Keratinocyte (primary cell): Measurements from ENCODE around the gene RABGGTB. TPM values are rescaled to one million over a fixed set of nuclear protein-coding genes. Genes with fewer than 3 reads are reported as not detected.
"Not testable (repeated sequence)": the region's sequence is repeated elsewhere in the genome, so short reads cannot be mapped to it uniquely, and the experiment has no call there.

ENCODE experiments used
- DNase-seq: peaks from one replicate; pipeline ENCODE4 v3.0.0-alpha.2; 2011; ENCODE audit warnings: low read depth, missing footprints, low spot score
- FAIRE-seq: peaks from 2 replicates; lab custom pipeline; 2011; peaks lifted over from hg19 to GRCh38; lab: Jason Lieb, UNC
- H2AFZ ChIP-seq: 2 replicates; pipeline ENCODE4 v1.6.0; 2012; ENCODE audit warnings: low read length, control low read depth, inconsistent platforms; ENCODE audit not compliant: control insufficient read depth
- H3K27ac ChIP-seq: 2 replicates; pipeline ENCODE4 v1.5.1; 2011; ENCODE audit warnings: low read length; ENCODE audit not compliant: control insufficient read depth, insufficient read depth
- H3K27me3 ChIP-seq: 3 replicates; pipeline ENCODE4 v1.6.0; 2011; ENCODE audit warnings: low read length; ENCODE audit not compliant: control insufficient read depth, insufficient read depth; ENCODE audit errors: extremely low read depth
- H3K36me3 ChIP-seq, 2 experiments: 2 replicates in 1 of 2; 3 replicates in 1 of 2; pipeline ENCODE4 v1.5.1; 2011; ENCODE audit warnings: low read length in 2 of 2, mild to moderate bottlenecking in 1 of 2; ENCODE audit not compliant: control insufficient read depth in 2 of 2, insufficient read depth in 2 of 2; ENCODE audit errors: extremely low read depth in 1 of 2
- H3K4me1 ChIP-seq: 3 replicates; pipeline ENCODE4 v1.5.1; 2011; ENCODE audit warnings: low read length; ENCODE audit not compliant: control insufficient read depth, insufficient read depth; ENCODE audit errors: extremely low read depth
- H3K4me2 ChIP-seq: 3 replicates; pipeline ENCODE4 v1.6.0; 2011; ENCODE audit warnings: low read depth, low read length; ENCODE audit not compliant: control insufficient read depth, insufficient read depth; ENCODE audit errors: extremely low read depth
- H3K4me3 ChIP-seq, 3 experiments: fragments of 200-600 bp in 1 of 3; sonication (generic) in 1 of 3; 2 replicates in 2 of 3; 3 replicates in 1 of 3; pipeline ENCODE4 v1.5.1; 2011 to 2016; ENCODE audit warnings: low read length in 3 of 3, mild to moderate bottlenecking in 3 of 3, control low read depth in 2 of 3, inconsistent platforms in 1 of 3, low read depth in 1 of 3, mixed read lengths in 1 of 3, mixed run types in 1 of 3, moderate library complexity in 1 of 3; ENCODE audit not compliant: control insufficient read depth in 2 of 3, insufficient read depth in 2 of 3; ENCODE audit errors: extremely low read depth in 1 of 3
- H3K79me2 ChIP-seq: 2 replicates; pipeline ENCODE4 v1.6.0; 2012; ENCODE audit warnings: low read length; ENCODE audit not compliant: control insufficient read depth, insufficient read depth
- H3K9ac ChIP-seq: 3 replicates; pipeline ENCODE4 v1.6.0; 2011; ENCODE audit warnings: low read length; ENCODE audit not compliant: control insufficient read depth, insufficient read depth; ENCODE audit errors: extremely low read depth
- H3K9me1 ChIP-seq: 3 replicates; pipeline ENCODE4 v1.6.0; 2011; ENCODE audit warnings: low read length; ENCODE audit not compliant: control insufficient read depth, insufficient read depth; ENCODE audit errors: extremely low read depth
- H3K9me3 ChIP-seq: 2 replicates; pipeline ENCODE4 v1.5.1; 2012; ENCODE audit warnings: low read depth, low read length; ENCODE audit not compliant: control insufficient read depth
- H4K20me1 ChIP-seq: 3 replicates; pipeline ENCODE4 v1.6.0; 2011; ENCODE audit warnings: low read length; ENCODE audit not compliant: control insufficient read depth, insufficient read depth; ENCODE audit errors: extremely low read depth
- CTCF ChIP-seq, 3 experiments: IDR thresholded peaks in 1 of 3; conservative IDR thresholded peaks in 1 of 3; optimal IDR thresholded peaks in 1 of 3; 2 replicates in 2 of 3; 3 replicates in 1 of 3; pipeline versions ENCODE3 to v1.5.1; 2011; ENCODE audit warnings: low read length in 3 of 3, mild to moderate bottlenecking in 3 of 3, moderate library complexity in 2 of 3, control low read depth in 1 of 3, inconsistent platforms in 1 of 3; ENCODE audit not compliant: insufficient read depth in 2 of 3; ENCODE audit errors: extremely low read depth in 1 of 3
- EZH2 ChIP-seq: IDR thresholded peaks from one replicate; pipeline ENCODE4 v1.6.1; 2012; ENCODE audit warnings: inconsistent platforms, mild to moderate bottlenecking, low read length, moderate library complexity
- dilution Hi-C: fragments of 300-500 bp; cut with MboI; formaldehyde crosslinking; loops from one replicate; pipeline ENCODE4 v1.7.0; 2020; ENCODE audit warnings: low sequenced_read_pairs; ENCODE audit not compliant: extremely low pct_ligation_motif_present
- polyA plus RNA-seq, 5 experiments: library from polyadenylated mRNA; depleted of rRNA in 3 of 5; stranded (reverse) in 3 of 5; stranded (forward) in 1 of 5; unstranded in 1 of 5; fragments of >200 nt; gene quantifications; 1 replicate in 1 of 5; 2 replicates in 3 of 5; 3 replicates in 1 of 5; pipeline versions ENCODE4 v1.2.1 to v1.2.3, GENCODE V29; 2011 to 2012; ENCODE audit warnings: missing spikeins in 2 of 5, low read depth in 1 of 5, low replicate concordance in 1 of 5

RABGGTB gene
- polyA plus RNA-seq, 1 donor (not counting 4 experiments of a cell fraction or from before 2014, with no cell fraction given) = 243 TPM

- Histone ChIP-seq H3K9me1 (no peaks in the 10 kb centered on the region), H3K9me3 (no peaks in the 10 kb centered on the region), H2AFZ (no peak overlapping the region), H3K4me2 (no peak overlapping the region), H3K4me3 (no peak overlapping the region), H3K27me3 (no peaks in the 10 kb centered on the region), H3K36me3 (peaks cover 5 to 10% of the 10 kb centered on the region in 2 experiments), H3K79me2 (peaks cover 7% of the 10 kb centered on the region), H3K9ac (no peak overlapping the region), H4K20me1 (peaks cover 13% of the 10 kb centered on the region), H3K27ac (no peak overlapping the region), H3K4me1 (no peaks in the 10 kb centered on the region)
- DNase-seq (no peak), FAIRE-seq (no peak)
- TF ChIP-seq EZH2 (no peak), CTCF (optimal IDR thresholded peaks at IDR 0.05 in 1 of 3, IDR thresholded peaks at IDR 0.05 in 1 of 3, conservative IDR thresholded peaks at IDR 0.05 in 1 of 3; ENCODE audit: extremely low read depth in 1 of 3, insufficient read depth in 2 of 3, low read length in 3 of 3) (no peak)
- dilution Hi-C loops = no loop called here
Measured at GRCh38 chr1:75797273-75797588, 11.2 kb downstream of the RABGGTB start.

- Histone ChIP-seq H3K9ac (no peak overlapping the region), H3K27ac (no peak overlapping the region), H3K4me2 (no peak overlapping the region), H3K9me1 (no peaks in the 10 kb centered on the region), H3K36me3 (peaks cover 5 to 9% of the 10 kb centered on the region in 2 experiments), H4K20me1 (peaks cover 9% of the 10 kb centered on the region), H2AFZ (no peak overlapping the region), H3K9me3 (no peaks in the 10 kb centered on the region), H3K4me1 (no peaks in the 10 kb centered on the region), H3K4me3 (no peak overlapping the region), H3K79me2 (peaks cover 3% of the 10 kb centered on the region), H3K27me3 (no peaks in the 10 kb centered on the region)
- no peak for DNase-seq
- dilution Hi-C loops = no loop called here
- TF ChIP-seq CTCF (optimal IDR thresholded peaks at IDR 0.05 in 1 of 3, IDR thresholded peaks at IDR 0.05 in 1 of 3, conservative IDR thresholded peaks at IDR 0.05 in 1 of 3; ENCODE audit: extremely low read depth in 1 of 3, insufficient read depth in 2 of 3, low read length in 3 of 3) = no peak
- no peak for TF ChIP-seq EZH2
- no peak for FAIRE-seq
Measured at GRCh38 chr1:75797606-75798216, 11.7 kb downstream of the RABGGTB start.

GRCh38 chr1:75801480-75801879 lies 15.4 kb downstream of the RABGGTB start:
- H3K9me3 ChIP-seq, H3K4me1 ChIP-seq, H3K4me3 ChIP-seq, H4K20me1 ChIP-seq, H3K27ac ChIP-seq, H3K36me3 ChIP-seq, H3K79me2 ChIP-seq, H3K9me1 ChIP-seq, H2AFZ ChIP-seq, H3K27me3 ChIP-seq, H3K9ac ChIP-seq, H3K4me2 ChIP-seq, dilution Hi-C loops, FAIRE-seq, DNase-seq: not testable (repeated sequence)
